ENCODE results near the gene DERL3. TPM values are rescaled to one million over a fixed set of nuclear protein-coding genes. Genes with fewer than 3 reads are reported as not detected.

The DERL3 gene
- total RNA-seq, 1 experiment from 2014 or later: 12.5 TPM

DNA sequence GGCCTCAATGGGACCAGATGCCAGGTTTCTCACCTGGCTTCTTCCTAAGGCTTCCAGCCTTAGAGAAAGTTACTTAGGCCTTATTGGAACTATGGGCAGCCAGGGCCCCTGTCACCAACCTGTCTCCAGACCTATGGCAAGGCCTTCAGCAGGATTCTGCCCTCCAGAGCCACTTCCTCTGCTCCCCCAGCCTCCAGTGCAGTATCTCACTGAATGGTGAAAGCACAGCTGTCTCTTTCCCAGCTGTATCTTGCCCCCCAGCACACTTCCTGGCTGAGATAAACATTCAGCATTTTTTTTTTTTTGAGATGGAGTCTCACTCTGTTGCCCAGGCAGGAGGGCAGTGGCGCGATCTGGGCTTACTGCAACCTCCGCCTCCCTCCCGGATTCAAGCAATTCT, 20.4 kb upstream of the DERL3 start:
- DNase-seq (ENCODE audit: low spot score) (no peak), ATAC-seq (no peak)
- TF ChIP-seq PRRX2 (CRISPR knock-in tag; IDR thresholded peaks at IDR 0.05): no peak
- no peak for TF ChIP-seq CREB1 (CRISPR knock-in tag; IDR thresholded peaks at IDR 0.05)
- TF ChIP-seq KAT7 (CRISPR knock-in tag; IDR thresholded peaks at IDR 0.05; ENCODE audit: borderline replicate concordance): no peak
- TF ChIP-seq MYBL2 (CRISPR knock-in tag; IDR thresholded peaks at IDR 0.05): no peak
- TF ChIP-seq, protein P1, sequence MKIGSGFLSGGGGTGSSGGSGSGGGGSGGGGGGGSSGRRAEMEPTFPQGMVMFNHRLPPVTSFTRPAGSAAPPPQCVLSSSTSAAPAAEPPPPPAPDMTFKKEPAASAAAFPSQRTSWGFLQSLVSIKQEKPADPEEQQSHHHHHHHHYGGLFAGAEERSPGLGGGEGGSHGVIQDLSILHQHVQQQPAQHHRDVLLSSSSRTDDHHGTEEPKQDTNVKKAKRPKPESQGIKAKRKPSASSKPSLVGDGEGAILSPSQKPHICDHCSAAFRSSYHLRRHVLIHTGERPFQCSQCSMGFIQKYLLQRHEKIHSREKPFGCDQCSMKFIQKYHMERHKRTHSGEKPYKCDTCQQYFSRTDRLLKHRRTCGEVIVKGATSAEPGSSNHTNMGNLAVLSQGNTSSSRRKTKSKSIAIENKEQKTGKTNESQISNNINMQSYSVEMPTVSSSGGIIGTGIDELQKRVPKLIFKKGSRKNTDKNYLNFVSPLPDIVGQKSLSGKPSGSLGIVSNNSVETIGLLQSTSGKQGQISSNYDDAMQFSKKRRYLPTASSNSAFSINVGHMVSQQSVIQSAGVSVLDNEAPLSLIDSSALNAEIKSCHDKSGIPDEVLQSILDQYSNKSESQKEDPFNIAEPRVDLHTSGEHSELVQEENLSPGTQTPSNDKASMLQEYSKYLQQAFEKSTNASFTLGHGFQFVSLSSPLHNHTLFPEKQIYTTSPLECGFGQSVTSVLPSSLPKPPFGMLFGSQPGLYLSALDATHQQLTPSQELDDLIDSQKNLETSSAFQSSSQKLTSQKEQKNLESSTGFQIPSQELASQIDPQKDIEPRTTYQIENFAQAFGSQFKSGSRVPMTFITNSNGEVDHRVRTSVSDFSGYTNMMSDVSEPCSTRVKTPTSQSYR (CRISPR knock-in tag; IDR thresholded peaks at IDR 0.05): no peak
- TF ChIP-seq ZNF138 (CRISPR knock-in tag; conservative IDR thresholded peaks at IDR 0.05): no peak
- TF ChIP-seq, protein P2, sequence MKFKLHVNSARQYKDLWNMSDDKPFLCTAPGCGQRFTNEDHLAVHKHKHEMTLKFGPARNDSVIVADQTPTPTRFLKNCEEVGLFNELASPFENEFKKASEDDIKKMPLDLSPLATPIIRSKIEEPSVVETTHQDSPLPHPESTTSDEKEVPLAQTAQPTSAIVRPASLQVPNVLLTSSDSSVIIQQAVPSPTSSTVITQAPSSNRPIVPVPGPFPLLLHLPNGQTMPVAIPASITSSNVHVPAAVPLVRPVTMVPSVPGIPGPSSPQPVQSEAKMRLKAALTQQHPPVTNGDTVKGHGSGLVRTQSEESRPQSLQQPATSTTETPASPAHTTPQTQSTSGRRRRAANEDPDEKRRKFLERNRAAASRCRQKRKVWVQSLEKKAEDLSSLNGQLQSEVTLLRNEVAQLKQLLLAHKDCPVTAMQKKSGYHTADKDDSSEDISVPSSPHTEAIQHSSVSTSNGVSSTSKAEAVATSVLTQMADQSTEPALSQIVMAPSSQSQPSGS (CRISPR knock-in tag; IDR thresholded peaks at IDR 0.05; ENCODE audit: borderline replicate concordance, low read depth): no peak
- TF ChIP-seq, protein P3, sequence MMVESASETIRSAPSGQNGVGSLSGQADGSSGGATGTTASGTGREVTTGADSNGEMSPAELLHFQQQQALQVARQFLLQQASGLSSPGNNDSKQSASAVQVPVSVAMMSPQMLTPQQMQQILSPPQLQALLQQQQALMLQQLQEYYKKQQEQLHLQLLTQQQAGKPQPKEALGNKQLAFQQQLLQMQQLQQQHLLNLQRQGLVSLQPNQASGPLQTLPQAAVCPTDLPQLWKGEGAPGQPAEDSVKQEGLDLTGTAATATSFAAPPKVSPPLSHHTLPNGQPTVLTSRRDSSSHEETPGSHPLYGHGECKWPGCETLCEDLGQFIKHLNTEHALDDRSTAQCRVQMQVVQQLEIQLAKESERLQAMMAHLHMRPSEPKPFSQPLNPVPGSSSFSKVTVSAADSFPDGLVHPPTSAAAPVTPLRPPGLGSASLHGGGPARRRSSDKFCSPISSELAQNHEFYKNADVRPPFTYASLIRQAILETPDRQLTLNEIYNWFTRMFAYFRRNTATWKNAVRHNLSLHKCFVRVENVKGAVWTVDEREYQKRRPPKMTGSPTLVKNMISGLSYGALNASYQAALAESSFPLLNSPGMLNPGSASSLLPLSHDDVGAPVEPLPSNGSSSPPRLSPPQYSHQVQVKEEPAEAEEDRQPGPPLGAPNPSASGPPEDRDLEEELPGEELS (CRISPR knock-in tag; IDR thresholded peaks at IDR 0.05): no peak
- TF ChIP-seq GABPB1 (CRISPR knock-in tag; IDR thresholded peaks at IDR 0.05): no peak
- H3K27ac Mint-ChIP-seq: no peak overlapping the region
- peaks cover 26% of the 10 kb centered on the region for H3K4me1 Mint-ChIP-seq
- ChIA-PET CTCF (interaction anchor here (1.0 to 3.0 kb wide), 8 partner anchors 9 to 91 kb away, joined by 3 to 93 read pairs (median 19); partner anchors contain the start of genes CHCHD10 and MIF), POLR2A (interaction anchor here (0.5 to 2.4 kb wide), 4 partner anchors 11 to 121 kb away, joined by 3 to 14 read pairs (median 8); no protein-coding TSS in a partner anchor)
- no peaks in the 10 kb centered on the region; the same call in 1 of the 2 replicates for H3K27me3 Mint-ChIP-seq (ENCODE audit: low read depth)
- peaks cover 2% of the 10 kb centered on the region; the same call in 1 of the 2 replicates for H3K36me3 Mint-ChIP-seq
- H3K4me3 Mint-ChIP-seq: peak overlapping the region; percentile 79
- no peaks in the 10 kb centered on the region for H3K9me3 Mint-ChIP-seq

- DNase-seq (ENCODE audit: low spot score) (no peak), ATAC-seq (no peak)
- Mint-ChIP-seq H3K36me3 (peaks cover 2% of the 10 kb centered on the region; the same call in 1 of the 2 replicates), H3K27me3 (ENCODE audit: low read depth) (no peaks in the 10 kb centered on the region; the same call in 1 of the 2 replicates), H3K9me3 (no peaks in the 10 kb centered on the region), H3K4me3 (peak overlapping the region; percentile 79), H3K4me1 (peaks cover 26% of the 10 kb centered on the region), H3K27ac (peak overlapping the region; percentile 79)
- ChIA-PET POLR2A (interaction anchor here (0.6 to 2.4 kb wide), 6 partner anchors 10 to 118 kb away, joined by 3 to 27 read pairs (median 8); partner anchors contain the start of gene MIF), CTCF (interaction anchor here (0.7 to 3.0 kb wide), 15 partner anchors 8 to 98 kb away, joined by 3 to 93 read pairs (median 12); partner anchors contain the start of genes CHCHD10 and MIF)
- no peak for TF ChIP-seq SOX15 (CRISPR knock-in tag; IDR thresholded peaks at IDR 0.05)
- TF ChIP-seq E2F4 (CRISPR knock-in tag; IDR thresholded peaks at IDR 0.05; ENCODE audit: borderline replicate concordance, low read depth): no peak
- no peak for TF ChIP-seq ARID4B (CRISPR knock-in tag; IDR thresholded peaks at IDR 0.05; ENCODE audit: borderline replicate concordance)
- no peak for TF ChIP-seq JUN (CRISPR knock-in tag; IDR thresholded peaks at IDR 0.05)
- TF ChIP-seq NFYB (CRISPR knock-in tag; conservative IDR thresholded peaks at IDR 0.05; ENCODE audit: low read depth): no peak
These were observed 19.6 kb upstream of the DERL3 start for GRCh38 chr22:23858484-23858815.

Measured in WTC11 (cell line).